HL-60/S4 (cell line): Measurements from ENCODE around the gene ATP11A.
"Not testable (repeated sequence)": the region's sequence is repeated elsewhere in the genome, so short reads cannot be mapped to it uniquely, and the experiment has no call there.

ENCODE experiments used
- in situ Hi-C: fragments of 300-500 bp; cut with MboI; formaldehyde crosslinking; loops from 2 replicates; pipeline ENCODE4 v1.14.3; 2022; ENCODE audit warnings: low sequenced_read_pairs

The ATP11A gene

GRCh38 chr13:112669881-112670499 lies 19.8 kb upstream of the ATP11A start:
- in situ Hi-C loops = no loop called here

- in situ Hi-C loops = no loop called here
Measured at GRCh38 chr13:112670864-112671263, 19.0 kb upstream of the ATP11A start.

GRCh38 chr13:112671359-112671758 lies 18.5 kb upstream of the ATP11A start:
- in situ Hi-C loops = no loop called here

- in situ Hi-C loops = no loop called here
Measured at GRCh38 chr13:112672651-112673284, 17.1 kb upstream of the ATP11A start.

GRCh38 chr13:112674412-112675365 lies 15.1 kb upstream of the ATP11A start:
- in situ Hi-C loops = no loop called here

GRCh38 chr13:112675366-112675756 lies 14.5 kb upstream of the ATP11A start:
- in situ Hi-C loops = no loop called here

- in situ Hi-C loops = not testable (repeated sequence)
Measured at GRCh38 chr13:112677421-112677962, 12.3 kb upstream of the ATP11A start.

- in situ Hi-C loops = no loop called here
Measured at GRCh38 chr13:112679381-112679780, 10.5 kb upstream of the ATP11A start.

- in situ Hi-C loops = no loop called here
Measured at GRCh38 chr13:112679932-112680677, 9.7 kb upstream of the ATP11A start.

- in situ Hi-C loops = no loop called here
Measured at GRCh38 chr13:112680741-112681360, 9.0 kb upstream of the ATP11A start.

- in situ Hi-C loops = no loop called here
Measured at GRCh38 chr13:112683581-112683980, 6.3 kb upstream of the ATP11A start.

GRCh38 chr13:112684071-112684845 lies 5.6 kb upstream of the ATP11A start:
- in situ Hi-C loops = no loop called here

- in situ Hi-C loops = not testable (repeated sequence)
Measured at GRCh38 chr13:112685189-112685805, 4.5 kb upstream of the ATP11A start.

GRCh38 chr13:112685896-112686295 lies 3.9 kb upstream of the ATP11A start:
- in situ Hi-C loops = no loop called here

- in situ Hi-C loops = no loop called here
Measured at GRCh38 chr13:112686364-112686763, 3.5 kb upstream of the ATP11A start.

- in situ Hi-C loops = no loop called here
Measured at GRCh38 chr13:112686987-112687386, 2.9 kb upstream of the ATP11A start.

- in situ Hi-C loops = no loop called here
Measured at GRCh38 chr13:112687836-112688559, 1.8 kb upstream of the ATP11A start.

GRCh38 chr13:112688560-112689302 lies 1.1 kb upstream of the ATP11A start:
- in situ Hi-C loops = no loop called here
